Heart right ventricle (tissue), 16 donors: ENCODE measurements around the gene MAT2B. TPM values are rescaled to one million over a fixed set of nuclear protein-coding genes. Genes with fewer than 3 reads are reported as not detected.
A peak's percentile ranks its signal among the peaks of the same experiment; 100 is the strongest.
"Not testable (repeated sequence)": the region's sequence is repeated elsewhere in the genome, so short reads cannot be mapped to it uniquely, and the experiment has no call there.

Source experiments
- ATAC-seq, 8 donors: fragments of 200-7000 bp; cut with Tn5 transposase; one replicate each; pipeline ENCODE4 v1.9.1; 2020; ENCODE audit warnings: mild to moderate bottlenecking in 8 of 8, moderate library complexity in 8 of 8, moderate number of reproducible peaks in 1 of 8
- DNase-seq, 2 donors: peaks; one replicate each; pipeline ENCODE4 v3.0.0-alpha.2; 2020
- H3K27ac ChIP-seq, 10 donors: fragments of 200-600 bp; sonication (generic) in 2 of 10; one replicate each; pipeline versions ENCODE4 v1.5.0 to v1.8.0; 2020 to 2022; ENCODE audit warnings: mild to moderate bottlenecking in 3 of 10
- H3K27me3 ChIP-seq, 7 donors: fragments of 200-600 bp; one replicate each; pipeline ENCODE4 v1.8.0; 2021 to 2022; ENCODE audit warnings: mild to moderate bottlenecking in 2 of 7
- H3K36me3 ChIP-seq, 9 donors: fragments of 200-600 bp; sonication (generic) in 1 of 9; one replicate each; pipeline versions ENCODE4 v1.5.0 to v1.8.0; 2020 to 2022; ENCODE audit warnings: mild to moderate bottlenecking in 2 of 9
- H3K4me1 ChIP-seq, 9 donors: fragments of 200-600 bp; sonication (generic) in 1 of 9; one replicate each; pipeline versions ENCODE4 v1.5.0 to v1.8.0; 2020 to 2022; ENCODE audit warnings: mild to moderate bottlenecking in 4 of 9
- H3K4me3 ChIP-seq, 10 donors: fragments of 200-600 bp; sonication (generic) in 2 of 10; one replicate each; pipeline versions ENCODE4 v1.5.0 to v1.8.0; 2020 to 2022; ENCODE audit warnings: mild to moderate bottlenecking in 7 of 10, moderate library complexity in 2 of 10
- H3K9me3 ChIP-seq, 11 donors: fragments of 200-600 bp in 10 of 11; sonication (generic) in 2 of 11; one replicate each; pipeline versions ENCODE4 v1.5.0 to v1.8.0; 2013 to 2022; ENCODE audit warnings: mild to moderate bottlenecking in 2 of 11, control low read depth in 1 of 11, moderate library complexity in 1 of 11
- CTCF ChIP-seq, 9 donors: fragments of 200-600 bp; sonication (generic) in 2 of 9; IDR thresholded peaks; one replicate each; pipeline versions ENCODE4 v1.5.0 to v1.8.0; 2021 to 2022; ENCODE audit warnings: antibody characterized with exemption in 9 of 9, mild to moderate bottlenecking in 5 of 9, moderate library complexity in 1 of 9
- WGBS, 2 donors: extraction: QIAGEN DNeasy Blood & Tissue Kit; methylation state at CpG; one replicate each; pipeline ENCODE4 v1.1.7; 2013; ENCODE audit warnings: inconsistent platforms in 1 of 2; 5-methylcytosine and 5-hydroxymethylcytosine counted together
- intact Hi-C, 10 donors: fragments of 100-400 bp; cut with DNase I; formaldehyde crosslinking; loops; one replicate each; pipeline versions ENCODE4 v1.11.1 to v1.14.2; 2022
- polyA plus RNA-seq, 2 donors: library from polyadenylated mRNA; stranded (reverse); fragments of 200-250 nt; gene quantifications; one replicate each; pipeline ENCODE4 v1.2.3, GENCODE V29; 2013
- total RNA-seq, 10 donors: library from RNA; stranded (reverse); fragmentation: NEBNext Ultra II Directional in 3 of 10; extraction: Animal tissue kit (Norgen Biotek cat#: 25700) in 3 of 10; gene quantifications; one replicate each; pipeline versions ENCODE4 v1.2.1 to v1.2.4, GENCODE V29; 2021 to 2023
- donor health status: Arrhythmogenic right ventricular cardiomyopathy.
- donor health status: ischemic (EF 13 %, LVEDD 7.1; RV severe dilation, severe dysfunction).
- donor health status: healthy with polysubstance abuse.
- donor health status: DM: no; HTN: yes; CAD: no.
- donor health status: DM: no; HTN: no; CAD: no.
- donor health status: ischemic (EF 25% LVEDD 6.9; RV normal size, moderate dysfunction).
- donor health status: ischemic (EF 25% LVEDD 5.7; RV mildly dilated, moderate dysfunction).
- donor health status: healthy.
- donor health status: DM: yes; HTN: yes; CAD: no.
- donor health status: Ischemic cardiomyopathy.
- donor health status: ischemic (EF 35%, LVEDD 5.7; RV mildly dilated, moderate dysfunction).
- donor health status: nonischemic (EF 11% LVEDD 7.7; RV severe dilation, severe dysfunction).
- donor health status: DM: yes; HTN: yes; CAD: no.
- donor health status: PGD.
- donor health status: ischemic (EF 29% LVEDD 5.4; RV normal size, mild dysfunction).
- donor health status: nonischemic (EF 23%, LVEDD 6.1; RV moderate dilation, normal function).

The MAT2B gene
- total and polyA plus RNA-seq, 12 donors = 22.9 to 63.2 (median 55.4) TPM

- no peak for TF ChIP-seq CTCF (IDR thresholded peaks at IDR 0.05)
- Histone ChIP-seq H3K36me3 (no peaks in the 10 kb centered on the region), H3K27me3 (no peaks in the 10 kb centered on the region), H3K27ac (no peak overlapping the region), H3K4me1 (peaks cover 0 to 25% (median 8%) of the 10 kb centered on the region in 9 donors), H3K4me3 (no peak overlapping the region), H3K9me3 (no peaks in the 10 kb centered on the region)
- 53 to 59% methylated on average over 5 of the region's 5 CpGs for WGBS, 2 donors
- DNase-seq = no peak
- ATAC-seq = no peak
- intact Hi-C loops = no loop called here
Measured at GRCh38 chr5:163532171-163533084, 27.0 kb downstream of the MAT2B start.

GRCh38 chr5:163533223-163533622, 27.8 kb downstream of the MAT2B start:
- Histone ChIP-seq H3K9me3 (no peaks in the 10 kb centered on the region), H3K4me3 (no peak overlapping the region), H3K27me3 (no peaks in the 10 kb centered on the region), H3K4me1 (peaks cover 0 to 25% (median 8%) of the 10 kb centered on the region in 9 donors), H3K27ac (no peak overlapping the region), H3K36me3 (no peaks in the 10 kb centered on the region)
- TF ChIP-seq CTCF (IDR thresholded peaks at IDR 0.05) = no peak
- ATAC-seq (no peak), DNase-seq (no peak)
- WGBS, 2 donors = 60% methylated on average over 2 of the region's 2 CpGs
- intact Hi-C loops = no loop called here

- peak overlapping the region in 6 of 10 donors; percentile 3 to 61 (median 48) for H3K27ac ChIP-seq
- H3K27me3 ChIP-seq = no peaks in the 10 kb centered on the region
- no peak for TF ChIP-seq CTCF (IDR thresholded peaks at IDR 0.05)
- no peaks in the 10 kb centered on the region for H3K36me3 ChIP-seq
- peaks cover 0 to 25% (median 8%) of the 10 kb centered on the region in 9 donors for H3K4me1 ChIP-seq
- ATAC-seq (peak; percentile 46 to 91 (median 80)), DNase-seq (peak in 1 of 2 donors; percentile 25)
- H3K4me3 ChIP-seq = no peak overlapping the region
- 23 to 36% methylated on average over 2 of the region's 2 CpGs for WGBS, 2 donors
- H3K9me3 ChIP-seq = no peaks in the 10 kb centered on the region
- intact Hi-C loops = no loop called here
Measured at GRCh38 chr5:163534492-163535094, 29.2 kb downstream of the MAT2B start.

- Histone ChIP-seq H3K36me3 (no peaks in the 10 kb centered on the region), H3K4me3 (no peak overlapping the region), H3K9me3 (no peaks in the 10 kb centered on the region), H3K4me1 (peaks cover 0 to 20% (median 4%) of the 10 kb centered on the region in 9 donors), H3K27me3 (no peaks in the 10 kb centered on the region), H3K27ac (peak overlapping the region in 7 of 10 donors; percentile 3 to 61 (median 45))
- WGBS, 2 donors = 52 to 65% methylated on average over 3 of the region's 3 CpGs
- intact Hi-C loops = no loop called here
- DNase-seq (no peak), ATAC-seq (peak in 5 of 8 donors; percentile 33 to 61 (median 48))
- no peak for TF ChIP-seq CTCF (IDR thresholded peaks at IDR 0.05)
Measured at GRCh38 chr5:163535290-163535689, 29.9 kb downstream of the MAT2B start.

GRCh38 chr5:163536442-163536841, 31.0 kb downstream of the MAT2B start:
- H3K27me3 ChIP-seq, ATAC-seq, DNase-seq, intact Hi-C loops, H3K9me3 ChIP-seq, H3K27ac ChIP-seq, H3K4me3 ChIP-seq, H3K36me3 ChIP-seq: not testable (repeated sequence)
- peaks cover 0 to 19% (median 4%) of the 10 kb centered on the region in 9 donors for H3K4me1 ChIP-seq
- WGBS, 2 donors = 96 to 98% methylated on average over 3 of the region's 3 CpGs
